H1 (cell line): Measurements from ENCODE around the gene GPC4. TPM values are rescaled to one million over a fixed set of nuclear protein-coding genes. Genes with fewer than 3 reads are reported as not detected.
A peak's percentile ranks its signal among the peaks of the same experiment; 100 is the strongest.

ENCODE experiments used
- CTCF ChIA-PET: fragments of 300-600 bp; sonication (Branson Sonifier 250); formaldehyde crosslinking; loops from one replicate; lab custom pipeline; 2021; ENCODE audit not compliant: partially characterized antibody; lab: Charles Lee
- POLR2A ChIA-PET: fragments of 300-600 bp; sonication (Branson Sonifier 250); formaldehyde crosslinking; loops from one replicate; lab custom pipeline; 2021; ENCODE audit warnings: inconsistent platforms; ENCODE audit not compliant: partially characterized antibody; lab: Charles Lee
- DNase-seq, 2 experiments: peaks; one replicate each; pipeline versions ENCODE4 v3.0.0 to v3.0.0-alpha.2; 2010 to 2022; ENCODE audit warnings: low spot score in 2 of 2, low read depth in 1 of 2, mixed read lengths in 1 of 2
- FAIRE-seq: peaks from 2 replicates; lab custom pipeline; 2011; peaks lifted over from hg19 to GRCh38; lab: Jason Lieb, UNC
- H2AFZ ChIP-seq: 2 replicates; pipeline ENCODE4 v1.8.1; 2012; ENCODE audit warnings: low read length, inconsistent platforms
- H2AK5ac ChIP-seq: 2 replicates; pipeline ENCODE4 v1.6.1; 2013; ENCODE audit warnings: low read depth, low read length
- H2BK120ac ChIP-seq: replicated peaks from 2 replicates; pipeline ENCODE3; 2013; ENCODE audit warnings: low read depth, low read length, inconsistent platforms
- H2BK12ac ChIP-seq: 2 replicates; pipeline ENCODE4 v1.6.1; 2013; ENCODE audit warnings: low read depth, low read length
- H2BK15ac ChIP-seq: 2 replicates; pipeline ENCODE4 v1.6.1; 2013; ENCODE audit warnings: low read length
- H2BK20ac ChIP-seq: 2 replicates; pipeline ENCODE4 v1.6.1; 2013; ENCODE audit warnings: low read length
- H2BK5ac ChIP-seq: 2 replicates; pipeline ENCODE4 v1.6.1; 2013; ENCODE audit warnings: low read depth, low read length
- H3K14ac ChIP-seq: 2 replicates; pipeline ENCODE4 v1.6.1; 2013; ENCODE audit warnings: inconsistent platforms; ENCODE audit not compliant: insufficient read length
- H3K18ac ChIP-seq: 2 replicates; pipeline ENCODE4 v1.6.1; 2013; ENCODE audit warnings: low read length; ENCODE audit errors: extremely low read depth
- H3K23ac ChIP-seq: 2 replicates; pipeline ENCODE4 v1.6.1; 2013; ENCODE audit warnings: inconsistent platforms; ENCODE audit not compliant: insufficient read length
- H3K23me2 ChIP-seq: 2 replicates; pipeline ENCODE4 v1.6.1; 2013; ENCODE audit warnings: low read depth, low read length
- H3K27ac ChIP-seq: 2 replicates; pipeline ENCODE4 v1.6.1; 2011; ENCODE audit warnings: low read depth, low read length, inconsistent platforms
- H3K27me3 ChIP-seq, 4 experiments: replicated peaks in 1 of 4; 1 replicate in 1 of 4; 2 replicates in 3 of 4; pipeline versions ENCODE4 v1.6.1 to v1.8.1; 2011 to 2013; ENCODE audit warnings: low read length in 3 of 4, mild to moderate bottlenecking in 3 of 4, inconsistent platforms in 2 of 4, mixed read lengths in 2 of 4, moderate library complexity in 1 of 4; ENCODE audit not compliant: control insufficient read depth in 3 of 4, insufficient read depth in 3 of 4; ENCODE audit errors: extremely low read depth in 1 of 4
- H3K36me3 ChIP-seq, 4 experiments: 2 replicates each; pipeline versions ENCODE4 v1.6.1 to v1.8.1; 2011 to 2013; ENCODE audit warnings: mild to moderate bottlenecking in 4 of 4, low read length in 3 of 4, moderate library complexity in 2 of 4, control low read depth in 1 of 4, inconsistent platforms in 1 of 4; ENCODE audit not compliant: insufficient read depth in 4 of 4, control insufficient read depth in 2 of 4
- H3K4ac ChIP-seq: replicated peaks from 2 replicates; pipeline ENCODE3; 2013; ENCODE audit warnings: low read length, low read depth, mixed read lengths, inconsistent platforms; ENCODE audit not compliant: insufficient read length
- H3K4me1 ChIP-seq, 4 experiments: replicated peaks in 1 of 4; 1 replicate in 1 of 4; 2 replicates in 3 of 4; pipeline versions ENCODE4 v1.6.1 to v1.8.1; 2011 to 2013; ENCODE audit warnings: low read length in 3 of 4, inconsistent platforms in 2 of 4, mixed read lengths in 1 of 4; ENCODE audit not compliant: insufficient read depth in 4 of 4, control insufficient read depth in 3 of 4
- H3K4me2 ChIP-seq, 2 experiments: 2 replicates each; pipeline versions ENCODE4 v1.6.1 to v1.8.1; 2011 to 2013; ENCODE audit warnings: low read depth in 2 of 2, low read length in 2 of 2, control low read depth in 1 of 2, inconsistent platforms in 1 of 2, mild to moderate bottlenecking in 1 of 2; ENCODE audit not compliant: insufficient read depth in 1 of 2
- H3K4me3 ChIP-seq, 4 experiments: fragments of 200-600, 300-600 bp in 1 of 4; sonication (generic), shearing (Covaris generic), sonication (Bioruptor Twin) in 1 of 4; 2 replicates each; pipeline versions ENCODE4 v1.5.1 to v1.8.1; 2011 to 2016; ENCODE audit warnings: low read length in 4 of 4, low read depth in 3 of 4, control low read depth in 2 of 4, inconsistent platforms in 2 of 4, mild to moderate bottlenecking in 2 of 4, mixed read lengths in 1 of 4, moderate library complexity in 1 of 4; ENCODE audit not compliant: insufficient read depth in 2 of 4; ENCODE audit errors: extremely low read depth in 1 of 4
- H3K56ac ChIP-seq: replicated peaks from 2 replicates; pipeline ENCODE3; 2013; ENCODE audit warnings: low read depth, mild to moderate bottlenecking, mixed read lengths, low read length, inconsistent platforms; ENCODE audit not compliant: insufficient read length
- H3K79me1 ChIP-seq: 2 replicates; pipeline ENCODE4 v1.6.1; 2013; ENCODE audit warnings: low read depth, low read length, control low read depth
- H3K79me2 ChIP-seq, 2 experiments: 2 replicates each; pipeline versions ENCODE4 v1.6.1 to v1.8.1; 2012 to 2013; ENCODE audit warnings: low read length in 2 of 2, mild to moderate bottlenecking in 2 of 2, inconsistent platforms in 1 of 2; ENCODE audit not compliant: insufficient read depth in 2 of 2, control insufficient read depth in 1 of 2
- H3K9ac ChIP-seq, 4 experiments: replicated peaks in 1 of 4; 1 replicate in 1 of 4; 2 replicates in 3 of 4; pipeline versions ENCODE4 v1.6.1 to v1.8.1; 2011 to 2013; ENCODE audit warnings: low read depth in 3 of 4, low read length in 3 of 4, control low read depth in 2 of 4, mild to moderate bottlenecking in 2 of 4, moderate library complexity in 2 of 4, inconsistent platforms in 1 of 4; ENCODE audit errors: extremely low read depth in 1 of 4
- H3K9me3 ChIP-seq, 2 experiments: 2 replicates each; pipeline versions ENCODE4 v1.6.1 to v1.8.1; 2012 to 2013; ENCODE audit warnings: mild to moderate bottlenecking in 2 of 2, moderate library complexity in 2 of 2, control low read depth in 1 of 2, inconsistent platforms in 1 of 2, low read depth in 1 of 2, low read length in 1 of 2, mixed read lengths in 1 of 2; ENCODE audit not compliant: insufficient read depth in 2 of 2
- H4K20me1 ChIP-seq, 2 experiments: replicated peaks in 1 of 2; 2 replicates each; pipeline versions ENCODE3 to v1.8.1; 2011 to 2013; ENCODE audit warnings: inconsistent platforms in 2 of 2, low read length in 2 of 2, mild to moderate bottlenecking in 1 of 2; ENCODE audit not compliant: insufficient read depth in 2 of 2, control insufficient read depth in 1 of 2
- H4K5ac ChIP-seq: 2 replicates; pipeline ENCODE4 v1.6.1; 2013; ENCODE audit warnings: low read length, low read depth, mixed read lengths, inconsistent platforms; ENCODE audit not compliant: insufficient read length
- H4K8ac ChIP-seq: 2 replicates; pipeline ENCODE4 v1.8.0; 2013; ENCODE audit warnings: mild to moderate bottlenecking, moderate library complexity, low read length, inconsistent platforms; ENCODE audit not compliant: insufficient read depth; ENCODE audit errors: extremely low read depth
- H4K91ac ChIP-seq: replicated peaks from 2 replicates; pipeline ENCODE3; 2013; ENCODE audit warnings: low read length, mixed read lengths, inconsistent platforms; ENCODE audit not compliant: insufficient read length
- BACH1 ChIP-seq: IDR thresholded peaks from 2 replicates; pipeline ENCODE4 v1.6.1; 2012; ENCODE audit warnings: low read length, improper control_type of control experiment
- BCL11A ChIP-seq, 2 experiments: IDR thresholded peaks; one replicate each; pipeline ENCODE4 v1.6.1; 2011; ENCODE audit warnings: low read depth in 2 of 2, low read length in 2 of 2, mild to moderate bottlenecking in 2 of 2
- BRCA1 ChIP-seq: IDR thresholded peaks from 2 replicates; pipeline ENCODE4 v1.6.1; 2012; ENCODE audit warnings: low read depth, low read length, improper control_type of control experiment
- CHD2 ChIP-seq: IDR thresholded peaks from 2 replicates; pipeline ENCODE4 v1.6.1; 2012; ENCODE audit warnings: low read length, improper control_type of control experiment
- CTBP2 ChIP-seq: IDR thresholded peaks from 2 replicates; pipeline ENCODE4 v1.7.0; 2011; ENCODE audit warnings: borderline replicate concordance, mild to moderate bottlenecking, moderate library complexity, mixed read lengths, low read length; ENCODE audit not compliant: insufficient read depth, insufficient read length
- EZH2 ChIP-seq: fragments of 200-600 bp; sonication (generic); IDR thresholded peaks from 2 replicates; pipeline ENCODE4 v1.7.1; 2012; ENCODE audit warnings: low read depth, mild to moderate bottlenecking, moderate library complexity, low read length, inconsistent platforms; ENCODE audit not compliant: severe bottlenecking
- RFX5 ChIP-seq: IDR thresholded peaks from 2 replicates; pipeline ENCODE4 v1.6.1; 2011; ENCODE audit warnings: low read depth, low read length, improper control_type of control experiment, borderline replicate concordance
- SAP30 ChIP-seq: fragments of 300-600 bp; sonication (generic); IDR thresholded peaks from 2 replicates; pipeline ENCODE4 v1.7.1; 2012; ENCODE audit warnings: low read length, moderate library complexity, mild to moderate bottlenecking, inconsistent platforms; ENCODE audit not compliant: insufficient read depth, insufficient replicate concordance
- WGBS, 2 experiments: shearing (Covaris generic) in 1 of 2; methylation state at CpG; one replicate each; pipeline versions ENCODE4 v1.1.6 to v1.1.7; 2013 to 2015; ENCODE audit warnings: low lambda C conversion rate in 2 of 2, mixed read lengths in 2 of 2, inconsistent platforms in 1 of 2, low coverage in 1 of 2, missing lambda C conversion rate in 1 of 2; ENCODE audit not compliant: insufficient replicate concordance in 2 of 2, insufficient coverage in 1 of 2, insufficient read length in 1 of 2; ENCODE audit errors: extremely low coverage in 1 of 2, missing lambda C conversion rate in 1 of 2; 5-methylcytosine and 5-hydroxymethylcytosine counted together
- polyA plus RNA-seq, 7 experiments: library from polyadenylated mRNA; depleted of rRNA in 3 of 7; stranded (reverse) in 5 of 7; unstranded in 2 of 7; fragments of >200 nt in 5 of 7; fragments of 200-250 nt in 2 of 7; gene quantifications; 1 replicate in 5 of 7; 2 replicates in 1 of 7; 4 replicates in 1 of 7; pipeline versions ENCODE4 v1.2.1 to v1.2.3, GENCODE V29; 2011 to 2013; ENCODE audit warnings: missing spikeins in 2 of 7, mixed read lengths in 2 of 7
- total RNA-seq: library from RNA; stranded (reverse); fragmentation: NEBNext Ultra II Directional; extraction: Animal tissue kit (Norgen Biotek cat#: 25700); gene quantifications from 2 replicates; pipeline ENCODE4 v1.2.1, GENCODE V29; 2021
- TF ChIP-seq, protein P1 (sequence below), 3 experiments: IDR thresholded peaks; 1 replicate in 2 of 3; 2 replicates in 1 of 3; pipeline versions ENCODE4 v1.5.1 to v1.6.1; 2011; ENCODE audit warnings: low read length in 3 of 3, mild to moderate bottlenecking in 3 of 3, inconsistent platforms in 2 of 3, low read depth in 1 of 3, moderate library complexity in 1 of 3; ENCODE audit not compliant: insufficient read depth in 1 of 3; ENCODE audit errors: control extremely low read depth in 1 of 3

GPC4 gene
- total and polyA plus RNA-seq, 2 of the 8 experiments (the other 6 are each of a cell fraction or from before 2014, with no cell fraction given) = 46.8 to 230 TPM

DNA sequence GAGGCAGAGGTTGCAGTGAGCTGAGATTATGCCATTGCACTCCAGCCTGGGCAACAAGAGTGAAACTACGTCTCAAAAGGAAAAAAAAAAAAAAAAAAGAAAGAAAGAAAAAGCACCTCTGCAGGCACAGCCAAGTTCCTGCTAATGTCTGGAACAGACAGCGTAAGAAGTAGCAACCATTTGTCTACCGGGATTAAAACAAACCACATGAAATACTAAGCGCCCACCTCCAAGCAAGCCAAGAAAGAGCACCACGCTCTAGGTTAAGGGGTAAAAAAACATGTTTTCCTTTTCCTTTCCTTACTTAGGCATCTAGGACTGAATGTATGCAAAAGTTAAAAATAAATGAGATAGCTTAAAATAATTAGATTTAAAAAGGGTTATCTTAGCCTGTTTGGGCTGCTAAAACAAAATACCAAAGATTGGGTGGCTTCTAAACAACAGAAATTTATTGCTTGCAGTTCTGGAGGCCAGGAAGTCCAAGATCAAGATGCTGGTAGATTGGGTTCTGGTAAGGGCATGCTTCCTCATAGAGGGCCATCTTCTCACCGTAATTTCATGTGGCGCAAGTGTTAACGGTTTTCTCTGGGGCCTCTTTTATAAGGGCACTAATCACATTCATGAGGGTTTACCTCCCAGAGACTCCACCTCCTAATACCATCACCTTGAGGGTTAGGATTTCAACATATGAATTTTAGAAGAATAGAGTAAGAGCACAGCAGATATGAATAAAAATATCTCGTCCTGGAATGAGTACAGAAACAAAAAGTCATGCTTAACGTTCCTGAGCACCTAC lies 12.3 kb downstream of the GPC4 start:
- no peak overlapping the region for H3K14ac ChIP-seq
- no peak overlapping the region for H3K9ac ChIP-seq
- H2BK120ac ChIP-seq = no peak overlapping the region
- 87% methylated on average over 9 of the region's 10 CpGs; no CpG with 5 or more reads in 1 of the 2 experiments for WGBS, 2 experiments
- H4K8ac ChIP-seq = no peak overlapping the region
- H3K79me1 ChIP-seq = 0 out of 2 replicates have a peak, but pooled peaks cover 2% of the 10 kb centered on the region
- no peaks in the 10 kb centered on the region for H3K23me2 ChIP-seq
- no peaks in the 10 kb centered on the region for H3K4me1 ChIP-seq
- H3K27me3 ChIP-seq = no peaks in the 10 kb centered on the region
- FAIRE-seq (peak; percentile 24), DNase-seq (no peak)
- no peak overlapping the region for H3K23ac ChIP-seq
- H2BK15ac ChIP-seq = no peak overlapping the region
- H3K18ac ChIP-seq = no peak overlapping the region
- peaks cover 0 to 34% (median 9%) of the 10 kb centered on the region in 4 experiments; a peak in 3 of 8 replicates for H3K36me3 ChIP-seq
- H3K56ac ChIP-seq = no peak overlapping the region
- H4K20me1 ChIP-seq = peaks cover 3 to 7% of the 10 kb centered on the region in 2 experiments
- H3K4me3 ChIP-seq = no peak overlapping the region
- POLR2A ChIA-PET = interaction anchor here (0.6 to 0.9 kb wide), 2 partner anchors 17 to 42 kb away, joined by 3 read pairs; no protein-coding TSS in a partner anchor
- H3K4me2 ChIP-seq = no peak overlapping the region
- CTCF ChIA-PET = no interaction called here
- H2BK5ac ChIP-seq = no peak overlapping the region
- H3K27ac ChIP-seq = no peak overlapping the region
- H2AFZ ChIP-seq = no peak overlapping the region
- no peak overlapping the region for H3K4ac ChIP-seq
- H3K9me3 ChIP-seq = no peaks in the 10 kb centered on the region
- no peak overlapping the region for H4K91ac ChIP-seq
- H3K79me2 ChIP-seq = peaks cover 5 to 97% of the 10 kb centered on the region in 2 experiments
- no peak overlapping the region for H2AK5ac ChIP-seq
- no peak overlapping the region for H4K5ac ChIP-seq
- no peak overlapping the region for H2BK12ac ChIP-seq
- no peak overlapping the region for H2BK20ac ChIP-seq
- no peak for TF ChIP-seq BACH1
- TF ChIP-seq CHD2 = no peak
- TF ChIP-seq, protein P1, sequence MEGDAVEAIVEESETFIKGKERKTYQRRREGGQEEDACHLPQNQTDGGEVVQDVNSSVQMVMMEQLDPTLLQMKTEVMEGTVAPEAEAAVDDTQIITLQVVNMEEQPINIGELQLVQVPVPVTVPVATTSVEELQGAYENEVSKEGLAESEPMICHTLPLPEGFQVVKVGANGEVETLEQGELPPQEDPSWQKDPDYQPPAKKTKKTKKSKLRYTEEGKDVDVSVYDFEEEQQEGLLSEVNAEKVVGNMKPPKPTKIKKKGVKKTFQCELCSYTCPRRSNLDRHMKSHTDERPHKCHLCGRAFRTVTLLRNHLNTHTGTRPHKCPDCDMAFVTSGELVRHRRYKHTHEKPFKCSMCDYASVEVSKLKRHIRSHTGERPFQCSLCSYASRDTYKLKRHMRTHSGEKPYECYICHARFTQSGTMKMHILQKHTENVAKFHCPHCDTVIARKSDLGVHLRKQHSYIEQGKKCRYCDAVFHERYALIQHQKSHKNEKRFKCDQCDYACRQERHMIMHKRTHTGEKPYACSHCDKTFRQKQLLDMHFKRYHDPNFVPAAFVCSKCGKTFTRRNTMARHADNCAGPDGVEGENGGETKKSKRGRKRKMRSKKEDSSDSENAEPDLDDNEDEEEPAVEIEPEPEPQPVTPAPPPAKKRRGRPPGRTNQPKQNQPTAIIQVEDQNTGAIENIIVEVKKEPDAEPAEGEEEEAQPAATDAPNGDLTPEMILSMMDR (IDR thresholded peaks at IDR 0.05; ENCODE audit: control extremely low read depth in 1 of 3, insufficient read depth in 1 of 3, low read depth in 1 of 3, low read length in 3 of 3) = no peak
- TF ChIP-seq SAP30 = no peak
- no peak for TF ChIP-seq BCL11A (IDR thresholded peaks at IDR 0.05; ENCODE audit: low read depth in 2 of 2, low read length in 2 of 2)
- no peak for TF ChIP-seq EZH2
- no peak for TF ChIP-seq RFX5
- TF ChIP-seq BRCA1 = no peak
- no peak for TF ChIP-seq CTBP2
